T-helper 2 cell treated with Interferon-gamma antibody and Interleukin-4, amounts not matched to agents 100 ng/mL and 5 ng/mL, for 36 hours (primary cell): ENCODE measurements around the gene RCCD1. TPM values are rescaled to one million over a fixed set of nuclear protein-coding genes. Genes with fewer than 3 reads are reported as not detected.

ENCODE experiments used
- intact Hi-C: fragments of 100-400 bp; cut with micrococcal nuclease; formaldehyde crosslinking; loops from one replicate; pipeline ENCODE4 v1.15.1; 2023
- total RNA-seq: library from RNA; stranded (reverse); gene quantifications from 2 replicates; pipeline ENCODE4 v1.2.3, GENCODE V29; 2022

Gene RCCD1
- total RNA-seq, 1 donor from 2014 or later: 27.4 TPM

- intact Hi-C loops: loop anchor here (10.0 kb wide), 2 partner anchors 295 to 915 kb away; partner anchors contain the start of gene SLCO3A1
Observed at GRCh38 chr15:90939756-90940155, 14.9 kb upstream of the RCCD1 start.

GRCh38 chr15:90941038-90941437 lies 13.6 kb upstream of the RCCD1 start:
- intact Hi-C loops: no loop called here

GRCh38 chr15:90942354-90943120 lies 12.1 kb upstream of the RCCD1 start:
- intact Hi-C loops: no loop called here

GRCh38 chr15:90945091-90945490 lies 9.6 kb upstream of the RCCD1 start:
- intact Hi-C loops: no loop called here

DNA sequence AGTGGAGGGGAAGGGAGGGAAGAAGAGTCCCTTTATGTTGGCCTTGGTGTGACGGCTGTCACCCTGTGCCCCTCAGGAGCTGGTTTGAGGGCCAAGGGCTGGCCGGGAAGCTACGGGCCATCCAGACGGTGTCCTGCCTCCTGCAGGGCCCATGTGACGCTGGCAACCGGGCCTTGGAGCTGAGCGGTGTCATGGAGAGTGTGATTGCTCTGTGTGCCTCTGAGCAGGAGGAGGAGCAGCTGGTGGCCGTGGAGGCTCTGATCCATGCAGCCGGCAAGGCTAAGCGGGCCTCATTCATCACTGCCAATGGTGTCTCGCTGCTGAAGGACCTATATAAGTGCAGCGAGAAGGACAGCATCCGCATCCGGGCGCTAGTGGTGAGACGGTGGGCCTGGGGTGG lies 8.1 kb upstream of the RCCD1 start:
- intact Hi-C loops: no loop called here

DNA sequence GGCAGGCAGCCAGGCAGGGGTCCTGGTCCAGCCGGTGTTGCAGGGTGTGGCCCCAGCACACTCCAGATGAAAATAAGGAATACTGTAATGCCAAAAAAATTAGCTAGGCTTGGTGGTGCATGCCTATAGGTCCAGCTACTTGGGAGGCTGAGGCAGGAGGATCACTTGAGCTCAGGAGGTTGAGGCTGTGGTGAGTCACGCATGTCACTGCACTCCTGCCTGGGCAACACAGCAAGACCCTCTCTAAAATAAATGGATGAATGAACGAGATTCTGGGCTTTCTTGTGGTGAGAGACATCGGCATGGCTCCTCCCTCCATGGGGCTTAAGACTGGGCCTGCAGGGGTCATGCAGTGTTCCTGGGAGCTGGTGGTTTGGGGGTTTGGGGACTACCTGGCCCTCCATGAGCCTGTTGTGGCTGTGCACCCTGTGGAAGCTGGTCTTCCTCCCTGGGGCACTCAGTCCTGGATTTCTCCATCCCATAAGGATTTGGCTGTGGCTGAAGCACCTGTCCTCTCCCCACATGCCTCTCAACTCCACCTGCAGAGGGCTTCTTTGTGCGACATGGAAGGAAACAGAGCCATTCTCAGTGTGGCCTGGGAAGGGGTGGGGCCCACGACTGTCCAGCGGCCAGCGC lies 7.6 kb upstream of the RCCD1 start:
- intact Hi-C loops: no loop called here

DNA sequence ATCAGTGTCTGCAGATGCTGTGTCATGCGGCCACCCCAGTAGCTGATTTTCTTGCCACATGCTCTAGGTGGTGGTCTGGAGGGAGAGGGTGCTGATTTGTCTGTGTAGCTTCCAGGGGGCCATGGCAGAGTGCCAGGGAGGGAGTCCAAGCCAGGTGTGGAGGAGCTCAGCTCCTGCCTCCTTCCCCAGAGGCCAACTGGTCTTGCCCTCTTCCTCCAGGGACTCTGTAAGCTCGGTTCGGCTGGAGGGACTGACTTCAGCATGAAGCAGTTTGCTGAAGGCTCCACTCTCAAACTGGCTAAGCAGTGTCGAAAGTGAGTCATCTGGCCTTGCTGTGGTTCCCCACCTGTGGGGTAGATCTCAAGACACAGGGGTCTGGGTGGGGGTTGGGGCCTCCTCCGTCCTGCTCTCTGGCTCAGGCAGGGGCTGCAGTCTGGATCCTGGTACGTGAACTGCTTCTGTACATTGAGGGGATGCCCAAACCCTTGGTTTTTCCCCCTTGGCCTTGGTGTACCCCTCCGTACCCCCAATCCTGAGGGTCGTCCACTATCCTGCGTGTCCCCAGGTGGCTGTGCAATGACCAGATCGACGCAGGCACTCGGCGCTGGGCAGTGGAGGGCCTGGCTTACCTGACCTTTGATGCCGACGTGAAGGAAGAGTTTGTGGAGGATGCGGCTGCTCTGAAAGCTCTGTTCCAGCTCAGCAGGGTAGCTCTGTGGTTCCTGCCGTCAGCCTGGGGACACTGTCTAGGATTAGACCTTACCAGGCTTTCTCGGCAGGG lies 6.9 kb upstream of the RCCD1 start:
- intact Hi-C loops: no loop called here

GRCh38 chr15:90948506-90948905 lies 6.2 kb upstream of the RCCD1 start:
- intact Hi-C loops: no loop called here

GRCh38 chr15:90949979-90950675 lies 4.6 kb upstream of the RCCD1 start:
- intact Hi-C loops: no loop called here

DNA sequence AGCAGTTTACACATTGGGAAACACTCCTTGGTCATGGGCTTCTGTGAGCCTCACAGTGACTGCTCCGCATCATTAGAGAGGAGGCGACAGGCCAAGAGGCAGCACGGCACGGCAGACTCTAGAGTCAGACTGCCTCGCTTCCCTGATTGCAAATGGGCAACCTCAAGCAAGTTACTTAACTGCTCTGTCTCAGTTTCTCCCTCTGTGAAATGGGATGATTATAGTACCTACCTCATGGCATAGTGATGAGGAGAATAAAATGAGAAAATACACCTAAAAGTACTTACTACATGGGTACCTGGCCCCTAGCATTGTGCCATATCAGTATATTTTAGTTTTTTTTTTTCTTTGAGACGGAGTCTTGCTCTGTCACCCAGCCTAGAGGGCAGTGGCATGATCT lies 4.0 kb upstream of the RCCD1 start:
- intact Hi-C loops: no loop called here

- intact Hi-C loops: no loop called here
Observed at GRCh38 chr15:90952901-90953677, 1.6 kb upstream of the RCCD1 start.

DNA sequence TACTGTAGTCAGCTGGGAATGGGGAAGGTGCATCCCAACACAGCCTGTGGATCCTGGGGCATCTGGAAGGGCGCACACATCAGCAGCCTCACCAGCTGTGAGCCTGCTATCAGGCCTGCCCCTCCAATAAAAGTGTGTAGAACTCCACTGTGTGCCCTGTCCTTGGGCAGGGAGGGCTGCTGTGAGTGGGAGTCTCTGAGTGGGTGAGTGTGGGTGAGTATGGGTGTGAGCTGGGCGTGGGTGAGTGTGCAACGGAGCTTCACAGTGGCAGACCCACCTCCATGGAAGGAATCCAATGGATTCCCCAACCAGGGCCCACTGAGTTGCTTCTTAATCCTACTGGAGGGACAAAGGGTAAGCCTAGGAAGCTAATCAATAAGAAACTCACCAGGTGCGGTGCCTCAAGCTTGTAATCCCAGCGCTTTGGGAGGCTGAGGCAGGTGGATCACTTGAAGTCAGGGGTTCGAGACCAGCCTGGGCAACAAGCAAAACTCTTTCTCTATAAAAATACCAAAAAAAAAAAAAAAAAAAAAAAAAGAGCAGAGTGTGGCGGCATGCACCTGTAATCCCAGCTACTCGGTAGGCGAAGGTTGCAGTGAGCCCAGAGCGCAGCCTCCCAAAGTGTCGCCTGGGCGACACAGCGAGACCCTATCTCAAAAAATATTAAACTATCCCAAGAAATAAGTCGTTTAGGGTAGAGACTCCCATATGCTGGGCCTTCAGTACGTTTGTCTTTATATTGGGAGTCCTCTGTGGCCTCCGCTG lies 555 bp upstream of the RCCD1 start:
- intact Hi-C loops: loop anchor here (1.0 kb wide), 1 partner anchor 19 kb away; the partner anchor contains the start of gene UNC45A

GRCh38 chr15:90955624-90956273 lies 1.1 kb downstream of the RCCD1 start:
- intact Hi-C loops: loop anchor here (1.0 kb wide), 4 partner anchors 39 to 94 kb away; partner anchors contain the start of genes PRC1 and VPS33B

DNA sequence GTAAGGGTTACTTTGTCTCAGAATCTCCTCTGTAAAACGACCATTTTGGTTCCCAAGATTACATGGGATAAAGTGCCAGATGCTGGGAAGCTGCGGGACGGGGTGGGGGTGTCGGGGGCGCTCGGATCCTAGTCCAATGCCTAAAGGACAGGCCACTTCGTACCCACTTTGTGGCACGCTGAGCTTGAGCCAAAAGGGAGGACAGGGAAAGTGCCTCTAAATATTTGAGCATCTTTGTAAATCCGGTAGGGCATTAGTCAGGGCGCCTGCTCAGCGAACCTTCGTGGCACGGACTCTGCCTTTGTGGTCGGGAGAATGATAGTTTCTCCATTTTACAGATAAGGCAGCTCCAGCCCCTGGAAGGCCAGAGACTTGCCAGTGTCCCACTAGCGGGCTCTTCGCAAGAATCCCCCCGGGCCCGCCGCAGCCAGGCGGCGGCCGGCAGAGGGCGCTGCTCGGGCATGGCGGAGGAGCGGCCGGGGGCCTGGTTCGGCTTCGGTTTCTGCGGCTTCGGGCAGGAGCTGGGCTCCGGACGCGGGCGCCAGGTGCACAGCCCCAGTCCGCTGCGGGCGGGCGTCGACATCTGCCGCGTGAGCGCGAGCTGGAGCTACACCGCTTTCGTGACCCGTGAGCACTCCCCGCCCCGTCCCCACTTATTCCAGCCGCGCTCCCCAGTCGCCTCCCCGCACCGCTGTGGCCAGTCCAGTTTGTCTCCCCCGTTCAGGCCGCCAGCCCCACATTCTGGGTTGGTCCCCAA lies 1.8 kb downstream of the RCCD1 start:
- intact Hi-C loops: loop anchor here (1.0 kb wide), 3 partner anchors 66 to 93 kb away; partner anchors contain the start of gene VPS33B

DNA sequence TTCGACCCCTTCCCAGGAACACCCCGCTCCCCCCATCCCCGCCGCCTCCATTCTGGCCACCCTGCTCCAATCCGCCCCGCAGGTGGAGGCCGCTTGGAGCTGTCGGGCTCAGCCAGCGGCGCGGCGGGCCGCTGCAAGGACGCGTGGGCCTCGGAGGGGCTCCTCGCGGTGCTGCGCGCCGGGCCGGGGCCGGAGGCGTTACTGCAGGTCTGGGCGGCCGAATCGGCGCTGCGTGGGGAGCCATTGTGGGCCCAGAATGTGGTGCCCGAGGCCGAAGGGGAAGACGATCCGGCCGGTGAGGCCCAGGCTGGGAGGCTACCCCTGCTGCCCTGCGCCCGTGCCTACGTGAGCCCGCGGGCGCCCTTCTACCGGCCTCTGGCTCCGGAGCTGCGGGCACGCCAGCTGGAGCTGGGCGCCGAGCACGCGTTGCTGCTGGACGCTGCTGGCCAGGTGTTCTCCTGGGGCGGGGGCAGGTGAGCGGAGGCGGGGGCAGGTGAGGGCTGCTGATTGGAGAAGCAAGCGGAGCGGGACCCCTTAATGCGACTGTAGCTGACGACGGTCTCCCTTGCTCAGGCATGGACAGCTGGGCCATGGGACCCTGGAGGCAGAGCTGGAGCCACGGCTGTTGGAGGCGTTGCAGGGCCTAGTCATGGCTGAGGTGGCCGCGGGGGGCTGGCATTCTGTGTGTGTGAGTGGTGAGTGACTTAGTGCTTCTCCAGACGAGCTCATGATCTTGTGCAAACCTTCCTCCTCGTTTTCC lies 2.5 kb downstream of the RCCD1 start:
- intact Hi-C loops: no loop called here

GRCh38 chr15:90957791-90958190 lies 3.1 kb downstream of the RCCD1 start:
- intact Hi-C loops: no loop called here

DNA sequence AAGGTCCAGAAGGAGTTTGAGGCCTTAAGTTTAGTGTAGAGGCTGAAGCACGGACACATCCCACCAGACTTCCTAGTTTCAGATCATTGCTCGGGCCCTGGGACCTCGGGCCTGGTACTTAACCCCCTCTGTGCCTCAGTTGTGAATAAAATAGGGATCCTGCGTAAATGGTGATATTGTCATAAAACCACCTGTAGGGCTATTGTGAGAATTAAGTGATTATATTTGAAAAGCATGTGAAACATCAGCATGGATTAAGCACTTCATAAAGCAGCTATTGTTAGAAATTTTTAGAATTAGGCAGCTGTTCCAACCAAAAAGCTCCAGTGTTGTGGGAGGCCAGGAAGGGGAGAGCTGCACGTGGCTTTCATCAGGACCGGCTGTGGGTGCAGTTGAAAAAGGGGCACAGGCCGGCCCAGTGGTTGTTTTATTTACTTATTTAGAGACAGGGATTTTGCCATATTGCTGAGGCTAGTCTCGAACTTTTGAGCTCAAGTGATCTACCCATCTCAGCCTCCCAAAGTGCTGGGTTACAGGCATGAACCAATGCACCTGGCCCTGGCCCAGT lies 4.4 kb downstream of the RCCD1 start:
- intact Hi-C loops: no loop called here
